HepG2 (cell line): ENCODE results near the gene PACS1. TPM values are rescaled to one million over a fixed set of nuclear protein-coding genes. Genes with fewer than 3 reads are reported as not detected.

ENCODE experiments used
- ATF7 ChIP-seq, 2 experiments: fragments of 450-650 bp in 1 of 2; sonication (generic) in 1 of 2; formaldehyde crosslinking in 1 of 2; IDR thresholded peaks; 2 replicates each; pipeline versions ENCODE4 v1.4.0 to v1.6.1; 2016 to 2020; ENCODE audit warnings: antibody characterized with exemption in 1 of 2, mild to moderate bottlenecking in 1 of 2, missing genetic modification reagents in 1 of 2
- ELF1 ChIP-seq: sonication (generic); formaldehyde crosslinking; IDR thresholded peaks from 2 replicates; pipeline ENCODE4 v1.4.0; 2020; ENCODE audit warnings: missing genetic modification reagents
- FOSL2 ChIP-seq: sonication (generic); formaldehyde crosslinking; IDR thresholded peaks from 2 replicates; pipeline ENCODE4 v1.4.0; 2020; ENCODE audit warnings: missing genetic modification reagents
- JUN ChIP-seq: sonication (generic); formaldehyde crosslinking; IDR thresholded peaks from 2 replicates; pipeline ENCODE4 v1.4.0; 2020; ENCODE audit warnings: mild to moderate bottlenecking, missing genetic modification reagents
- KDM5B ChIP-seq: sonication (generic); formaldehyde crosslinking; IDR thresholded peaks from 2 replicates; pipeline ENCODE4 v1.4.0; 2020; ENCODE audit warnings: missing genetic modification reagents, mild to moderate bottlenecking, borderline replicate concordance
- KLF9 ChIP-seq: IDR thresholded peaks from 2 replicates; pipeline ENCODE4 v1.6.1; 2016; ENCODE audit warnings: low read depth
- NFYB ChIP-seq: sonication (generic); formaldehyde crosslinking; IDR thresholded peaks from 2 replicates; pipeline ENCODE4 v1.4.0; 2020; ENCODE audit warnings: missing genetic modification reagents
- SALL1 ChIP-seq: sonication (generic); formaldehyde crosslinking; IDR thresholded peaks from 2 replicates; pipeline ENCODE4 v1.8.0; 2022; ENCODE audit warnings: mild to moderate bottlenecking, missing genetic modification reagents
- ZNF230 ChIP-seq: sonication (generic); formaldehyde crosslinking; IDR thresholded peaks from 2 replicates; pipeline ENCODE4 v1.4.0; 2020; ENCODE audit warnings: mild to moderate bottlenecking, missing genetic modification reagents
- ZNF329 ChIP-seq: sonication (generic); formaldehyde crosslinking; IDR thresholded peaks from 2 replicates; pipeline ENCODE4 v1.9.0; 2021; ENCODE audit warnings: low read depth, mild to moderate bottlenecking, missing genetic modification reagents
- ZSCAN21 ChIP-seq: sonication (generic); formaldehyde crosslinking; IDR thresholded peaks from 2 replicates; pipeline ENCODE4 v1.8.0; 2022; ENCODE audit warnings: mild to moderate bottlenecking, missing genetic modification reagents, moderate library complexity, borderline replicate concordance
- polyA plus RNA-seq, 8 experiments: library from polyadenylated mRNA; depleted of rRNA in 3 of 8; stranded (reverse) in 7 of 8; unstranded in 1 of 8; fragments of >200 nt; fragmentation: Illumina TruSeq in 4 of 8; extraction: Trizol in 4 of 8; gene quantifications; 2 replicates each; pipeline versions ENCODE4 v1.2.1 to v1.2.3, GENCODE V29; 2011 to 2016; ENCODE audit warnings: low read depth in 4 of 8, missing spikeins in 1 of 8, mixed read lengths in 1 of 8; ENCODE audit not compliant: insufficient read depth in 1 of 8
- total RNA-seq, 5 experiments: library from RNA; depleted of rRNA; stranded (reverse); fragments of >200 nt; fragmentation: Illumina TruSeq; extraction: Trizol; gene quantifications; 2 replicates each; pipeline ENCODE4 v1.2.3, GENCODE V29; 2016; ENCODE audit warnings: low read depth in 1 of 5
- TF ChIP-seq, protein P1 (sequence below): sonication (generic); formaldehyde crosslinking; IDR thresholded peaks from 2 replicates; pipeline ENCODE4 v1.4.0; 2020; ENCODE audit warnings: missing genetic modification reagents
- TF ChIP-seq, protein P2 (sequence below): sonication (generic); IDR thresholded peaks from 2 replicates; pipeline ENCODE4 v1.6.1; 2016; ENCODE audit warnings: low read depth, borderline replicate concordance

The PACS1 gene
- total and polyA plus RNA-seq, 2 of the 13 experiments (the other 11 are each of a cell fraction or from before 2014, with no cell fraction given) = 7.6 to 8.6 TPM

DNA sequence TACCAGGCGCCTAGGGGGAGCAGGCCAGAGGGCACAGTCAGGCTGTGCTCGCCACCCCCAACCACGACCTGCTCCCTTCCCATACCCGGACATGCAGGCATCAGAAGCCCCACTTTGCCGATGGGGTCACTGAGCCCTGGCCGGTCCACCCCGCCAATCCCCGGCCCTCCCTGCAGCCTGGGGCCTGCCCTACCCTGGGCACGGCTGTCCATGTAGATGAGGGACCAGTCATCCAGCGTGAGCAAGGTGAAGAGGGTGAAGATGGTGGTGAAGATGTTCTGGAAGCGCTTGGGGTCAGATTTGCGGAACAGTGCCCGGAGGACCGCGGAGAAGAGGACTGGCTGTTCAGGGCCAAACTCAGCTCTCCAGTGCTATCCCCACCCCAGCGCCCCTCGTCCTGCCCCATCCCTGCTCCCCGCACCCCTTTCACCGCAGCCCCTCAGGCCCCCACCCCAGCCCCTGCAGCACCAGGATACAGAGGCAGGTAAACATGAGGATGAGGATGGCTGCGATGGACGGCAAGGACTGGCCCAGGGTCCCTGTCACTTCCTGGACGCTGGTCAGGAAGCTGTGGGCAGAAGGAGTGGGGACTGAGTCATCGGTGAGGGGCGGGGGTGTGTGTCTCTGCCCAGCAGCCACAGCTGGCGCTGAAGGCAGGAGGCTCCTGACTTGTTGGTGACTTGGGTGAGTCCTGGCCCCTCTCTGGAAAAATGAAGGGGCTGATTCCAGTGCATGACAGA lies 49.3 kb upstream of the PACS1 start (continued):
- TF ChIP-seq, protein P1, sequence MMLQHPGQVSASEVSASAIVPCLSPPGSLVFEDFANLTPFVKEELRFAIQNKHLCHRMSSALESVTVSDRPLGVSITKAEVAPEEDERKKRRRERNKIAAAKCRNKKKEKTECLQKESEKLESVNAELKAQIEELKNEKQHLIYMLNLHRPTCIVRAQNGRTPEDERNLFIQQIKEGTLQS (CRISPR knock-in tag) = peak; percentile 70
- TF ChIP-seq NFYB (CRISPR knock-in tag) (no peak), ELF1 (0 out of 2 replicates have a peak, but pooled peaks have one; percentile 43), KLF9 (CRISPR knock-in tag) (no peak), ATF7 (IDR thresholded peaks at IDR 0.05) (no peak), ATF7 (CRISPR knock-in tag; IDR thresholded peaks at IDR 0.05) (no peak), ZSCAN21 (CRISPR knock-in tag) (0 out of 2 replicates have a peak, but pooled peaks have one; percentile 24), ZNF329 (no peak), JUN (peak; percentile 40; the same call in 1 of the 2 replicates), ZNF230 (no peak), KDM5B (CRISPR knock-in tag) (no peak), FOSL2 (CRISPR knock-in tag) (peak; percentile 92), SALL1 (0 out of 2 replicates have a peak, but pooled peaks have one; percentile 21)
- TF ChIP-seq, protein P2, sequence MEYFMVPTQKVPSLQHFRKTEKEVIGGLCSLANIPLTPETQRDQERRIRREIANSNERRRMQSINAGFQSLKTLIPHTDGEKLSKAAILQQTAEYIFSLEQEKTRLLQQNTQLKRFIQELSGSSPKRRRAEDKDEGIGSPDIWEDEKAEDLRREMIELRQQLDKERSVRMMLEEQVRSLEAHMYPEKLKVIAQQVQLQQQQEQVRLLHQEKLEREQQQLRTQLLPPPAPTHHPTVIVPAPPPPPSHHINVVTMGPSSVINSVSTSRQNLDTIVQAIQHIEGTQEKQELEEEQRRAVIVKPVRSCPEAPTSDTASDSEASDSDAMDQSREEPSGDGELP = peak; percentile 22; the same call in 1 of the 2 replicates
